Activated T-helper 1 cell treated with anti-CD3 and anti-CD28 coated beads, Interleukin-2, amount 50 U/mL, for 16 hours (primary cell): ENCODE results near the gene DTWD2.
"Not testable (repeated sequence)": the region's sequence is repeated elsewhere in the genome, so short reads cannot be mapped to it uniquely, and the experiment has no call there.

Source experiments
- DNase-seq, 2 donors: peaks; one replicate each; pipeline ENCODE4 v3.0.0-alpha.2; 2020; ENCODE audit warnings: low read depth in 1 of 2, low spot score in 1 of 2

The DTWD2 gene

DNA sequence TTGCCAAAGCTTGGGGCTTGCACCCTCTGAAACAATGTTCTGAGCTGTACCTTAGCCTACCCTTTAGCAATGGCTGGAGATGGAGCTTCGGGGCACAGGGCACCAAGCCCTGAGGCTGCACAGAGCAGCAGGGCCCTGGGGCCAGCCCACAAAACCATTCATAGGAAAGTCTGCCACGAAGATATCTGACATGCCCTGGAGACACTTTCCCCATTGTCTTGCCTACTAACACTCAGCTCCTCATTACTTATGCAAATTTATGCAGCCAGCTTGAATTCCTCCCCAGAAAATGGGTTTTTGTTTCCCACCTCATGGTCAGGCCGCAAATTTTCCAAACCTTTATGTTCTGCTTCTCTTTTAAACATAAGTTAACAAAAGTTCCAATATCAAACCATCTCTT, 105.7 kb downstream of the DTWD2 start:
- no peak for DNase-seq

GRCh38 chr5:118876852-118877251, 111.5 kb downstream of the DTWD2 start:
- DNase-seq: not testable (repeated sequence)

DNA sequence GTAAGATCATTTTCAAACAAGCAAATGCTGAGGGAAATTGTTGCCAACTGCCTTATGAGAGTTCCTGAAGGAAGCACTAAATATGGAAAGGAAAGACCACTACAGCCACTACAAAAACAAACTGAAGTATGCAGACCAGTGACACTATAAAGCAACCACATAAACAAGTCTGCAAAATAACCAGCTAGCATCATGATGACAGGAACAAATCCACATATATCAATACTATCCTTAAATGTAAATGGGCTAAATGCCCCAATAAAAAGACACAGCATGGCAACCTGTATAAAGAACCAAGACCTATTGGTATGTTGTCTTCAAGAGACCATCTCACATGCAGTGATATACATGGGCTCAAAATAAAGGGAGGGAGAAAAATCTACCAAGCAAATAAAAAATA, 113.2 kb downstream of the DTWD2 start:
- DNase-seq: no peak

DNA sequence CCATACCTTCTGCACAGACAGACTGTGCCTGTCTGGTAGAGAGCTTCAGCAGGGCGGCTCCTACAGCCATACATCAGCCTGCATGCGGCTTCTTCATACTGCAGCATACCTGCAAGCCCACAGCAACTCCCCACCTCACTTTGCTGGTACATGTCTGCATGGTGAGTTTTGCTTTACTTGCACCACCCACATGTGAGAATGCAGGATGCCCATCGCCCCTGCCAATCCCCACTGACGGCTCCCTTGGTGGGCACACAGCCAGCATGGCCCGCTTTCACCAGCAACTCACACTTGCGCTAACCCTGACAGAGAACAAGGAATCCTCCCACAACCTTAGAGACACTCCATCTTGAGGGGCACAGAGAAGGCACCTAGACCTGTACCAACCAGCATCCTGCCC, 114.9 kb downstream of the DTWD2 start:
- no peak for DNase-seq

DNA sequence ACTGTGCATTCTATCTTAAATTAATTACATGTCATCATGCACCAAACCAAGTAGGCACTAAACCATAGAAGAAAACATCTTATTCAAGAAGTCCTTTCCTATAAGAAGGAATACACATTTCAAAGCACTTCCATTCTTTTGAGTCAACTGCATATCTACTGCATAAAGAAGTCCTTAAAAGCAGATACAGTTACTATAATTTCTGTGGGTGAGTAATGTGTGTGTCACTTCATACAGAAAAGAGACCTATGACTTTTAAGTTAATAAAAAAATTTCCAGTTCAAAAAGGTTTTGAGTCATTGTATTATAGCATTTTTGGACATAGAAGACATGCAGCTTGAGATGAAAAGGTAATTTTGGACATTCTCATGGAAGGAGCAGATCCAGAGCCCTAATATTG, 125.0 kb downstream of the DTWD2 start:
- DNase-seq: no peak

DNA sequence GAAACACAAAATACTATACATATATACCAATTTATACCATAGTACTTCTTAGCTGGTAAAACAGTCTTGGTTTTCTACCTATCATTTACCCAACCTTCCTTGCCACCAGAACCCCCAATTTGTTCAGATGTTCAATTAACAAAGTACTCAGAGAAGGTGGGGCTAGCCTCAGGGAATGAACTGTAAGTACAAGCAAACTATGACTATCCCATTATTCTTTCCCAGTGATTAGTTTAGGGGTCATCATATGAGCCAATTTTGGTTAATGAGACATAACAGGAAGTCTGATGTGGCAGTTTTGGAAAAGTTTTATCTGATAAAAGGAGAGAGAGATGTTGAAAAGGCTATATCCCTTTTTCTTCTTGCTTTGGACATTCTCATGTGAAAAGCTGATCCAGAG, 125.8 kb downstream of the DTWD2 start:
- no peak for DNase-seq

- no peak for DNase-seq
Measured at GRCh38 chr5:118857700-118858099, 130.6 kb downstream of the DTWD2 start.

DNA sequence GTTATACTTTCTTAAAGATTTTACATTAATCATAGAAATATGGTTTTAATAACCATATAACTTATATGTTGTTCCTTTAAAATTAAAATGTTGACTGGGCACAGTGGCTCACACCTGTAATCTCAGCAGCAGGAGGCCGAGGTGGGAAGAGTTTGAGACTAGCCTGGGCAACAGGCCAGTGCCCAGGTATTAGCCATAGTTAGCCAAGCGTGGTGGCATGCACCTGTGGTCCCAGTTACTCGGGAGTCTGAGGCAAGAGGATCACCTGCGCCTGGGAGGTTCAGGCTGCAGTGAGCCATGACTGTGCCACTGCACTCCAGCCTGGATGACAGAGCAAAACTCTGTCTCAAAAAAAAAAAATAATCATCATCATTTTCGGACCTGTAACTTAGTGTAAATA, 133.5 kb downstream of the DTWD2 start:
- DNase-seq: no peak

DNA sequence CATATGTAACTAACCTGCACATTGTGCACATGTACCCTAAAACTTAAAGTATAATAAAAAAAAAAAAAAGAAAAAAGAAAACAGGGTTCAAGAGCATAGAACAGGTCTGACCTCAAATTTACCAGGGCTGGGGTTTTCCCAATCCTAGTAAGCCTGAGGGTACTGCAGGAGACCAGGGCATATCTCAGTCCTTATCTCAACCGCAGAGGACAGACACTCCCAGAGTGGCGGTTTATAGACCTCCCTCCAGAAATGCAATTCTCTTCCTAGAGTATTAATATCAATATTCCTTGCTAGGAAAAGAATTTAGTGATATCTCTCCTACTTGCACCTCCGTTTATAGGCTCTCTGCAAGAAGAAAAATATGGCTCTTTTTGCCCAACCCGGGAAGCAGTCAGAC, 136.6 kb downstream of the DTWD2 start:
- not testable (repeated sequence) for DNase-seq

- not testable (repeated sequence) for DNase-seq
Measured at GRCh38 chr5:118849507-118849906, 138.8 kb downstream of the DTWD2 start.

DNA sequence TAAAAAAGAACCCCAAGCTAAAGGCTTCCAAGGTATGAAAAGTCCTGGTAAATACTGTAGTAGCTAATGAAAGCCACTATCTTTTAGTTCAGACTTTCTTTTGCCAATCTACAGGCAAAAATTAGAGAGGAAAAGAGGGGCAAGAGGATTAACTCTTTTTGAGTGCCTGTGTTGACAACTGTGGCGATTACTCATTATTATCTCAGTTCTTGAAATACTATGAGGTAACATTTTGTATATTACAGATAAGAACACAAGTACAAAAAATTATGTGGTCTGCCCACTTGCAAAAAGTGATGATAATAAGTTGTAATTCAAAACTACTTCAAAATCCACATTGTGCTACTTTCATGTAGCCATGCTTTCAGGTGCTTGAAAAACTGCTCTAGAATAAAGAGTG, 144.0 kb downstream of the DTWD2 start:
- DNase-seq: no peak

DNA sequence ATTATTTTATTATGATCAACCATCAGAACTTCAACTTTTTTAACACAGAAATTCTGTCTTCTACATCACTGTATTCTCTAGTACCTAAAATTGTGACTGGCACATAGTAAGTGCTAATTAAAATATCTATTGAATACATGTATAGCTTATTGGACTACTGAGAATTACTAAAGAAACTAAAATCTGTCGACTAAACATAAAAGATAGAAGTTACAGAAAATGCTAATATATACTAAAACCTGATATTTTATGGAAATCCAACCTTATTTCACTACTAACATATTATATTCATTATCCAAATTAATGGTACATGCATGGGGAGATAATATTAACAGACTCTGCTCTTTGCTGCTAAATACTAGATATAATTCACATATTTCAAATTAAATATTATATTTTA, 153.6 kb downstream of the DTWD2 start:
- DNase-seq: no peak

DNA sequence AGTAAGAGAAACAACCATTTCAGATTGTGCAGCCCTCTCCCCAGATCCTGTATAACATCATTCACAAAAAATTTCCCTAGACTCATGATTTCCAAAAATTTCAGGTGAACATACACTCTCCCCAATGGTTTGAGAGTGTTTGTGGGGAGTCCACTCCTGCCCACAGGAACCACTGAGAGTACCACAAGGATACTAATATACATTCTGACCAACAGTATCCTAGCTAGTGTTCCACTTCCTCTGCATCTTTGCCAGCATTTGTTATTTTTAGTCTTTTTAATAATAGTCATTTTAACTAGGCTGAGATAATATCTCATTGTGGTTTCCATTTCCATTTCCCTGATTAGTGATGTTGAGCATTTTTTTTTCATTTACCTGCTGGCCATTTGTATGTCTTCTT, 155.4 kb downstream of the DTWD2 start:
- DNase-seq: no peak

DNA sequence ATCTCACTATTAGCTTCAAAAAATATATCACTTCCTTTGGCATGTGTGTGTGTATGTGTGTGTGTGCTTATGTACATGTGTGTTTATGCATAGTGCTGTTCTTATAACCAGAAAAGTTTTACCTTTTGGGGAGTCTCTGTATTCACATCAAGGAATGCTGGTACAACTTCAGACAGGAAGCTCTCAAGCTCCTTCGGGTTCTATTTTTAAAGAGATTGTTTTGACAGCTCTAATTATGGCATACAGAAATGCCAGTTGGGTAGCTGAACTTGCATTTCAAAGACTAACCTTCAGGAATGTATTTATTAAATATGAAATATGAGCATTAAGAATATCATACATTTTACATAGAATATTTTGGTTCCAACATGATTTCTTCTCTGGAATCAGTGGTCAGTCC, 163.1 kb downstream of the DTWD2 start:
- DNase-seq: no peak

DNA sequence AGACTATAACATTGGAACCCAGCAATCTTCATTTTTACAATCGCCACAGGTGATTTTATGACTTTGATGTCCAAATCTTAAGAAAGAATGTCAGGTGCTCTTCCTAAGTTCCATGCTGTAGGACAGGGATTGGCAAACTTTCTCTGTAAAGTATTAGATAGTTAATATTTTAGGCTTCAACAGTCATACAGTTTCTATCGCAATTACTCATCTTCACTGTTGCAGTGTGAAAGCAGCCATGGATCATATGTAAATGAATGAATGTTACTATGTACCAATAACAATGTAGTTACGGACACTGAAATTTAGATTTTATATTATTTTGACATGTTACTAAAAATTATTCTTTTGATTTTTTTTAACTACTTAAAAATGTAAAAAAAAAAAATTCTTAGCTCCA, 169.7 kb downstream of the DTWD2 start:
- no peak for DNase-seq

DNA sequence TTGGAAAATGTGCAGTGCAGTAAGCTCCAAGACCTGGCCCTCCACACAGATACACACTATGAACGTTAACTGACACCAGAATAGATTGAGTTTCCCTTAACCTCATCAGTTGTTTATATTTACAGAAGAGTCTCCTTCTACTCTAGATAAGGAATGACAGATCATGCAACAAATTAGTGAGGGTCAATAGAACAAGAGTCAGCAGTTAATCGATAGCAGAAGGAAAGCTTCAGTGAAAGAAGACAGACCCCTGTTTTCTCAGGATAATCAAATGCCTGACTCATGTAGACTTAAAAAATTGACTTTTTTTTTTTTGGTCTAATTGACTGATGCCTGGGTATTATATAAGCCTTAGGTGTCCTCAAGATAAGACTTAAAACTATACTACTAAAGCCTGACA, 179.9 kb downstream of the DTWD2 start:
- no peak for DNase-seq

- DNase-seq: no peak
Measured at GRCh38 chr5:118806571-118806970, 181.8 kb downstream of the DTWD2 start.

DNA sequence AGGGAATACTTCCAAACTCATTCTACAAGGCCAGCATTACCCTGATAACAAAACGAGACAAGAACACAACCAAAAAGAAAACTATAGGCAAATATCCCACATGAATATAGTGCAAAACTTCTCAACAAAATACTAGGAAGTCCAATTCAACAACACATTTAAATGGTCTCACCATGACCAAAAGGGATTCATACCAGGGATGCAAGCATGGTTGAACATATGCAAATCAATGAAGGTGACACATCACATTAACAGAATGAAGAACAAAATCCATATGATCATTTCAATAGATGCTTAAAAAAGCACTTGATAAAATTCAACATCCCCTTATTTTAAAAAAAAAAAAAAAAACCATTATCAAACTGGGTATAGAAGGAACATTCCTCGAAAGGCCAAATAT, 186.0 kb downstream of the DTWD2 start:
- DNase-seq: no peak

- no peak for DNase-seq
Measured at GRCh38 chr5:118796081-118796480, 192.3 kb downstream of the DTWD2 start.

- no peak for DNase-seq
Measured at GRCh38 chr5:118794281-118794680, 194.1 kb downstream of the DTWD2 start.

GRCh38 chr5:118793652-118794051, 194.7 kb downstream of the DTWD2 start:
- no peak for DNase-seq

DNA sequence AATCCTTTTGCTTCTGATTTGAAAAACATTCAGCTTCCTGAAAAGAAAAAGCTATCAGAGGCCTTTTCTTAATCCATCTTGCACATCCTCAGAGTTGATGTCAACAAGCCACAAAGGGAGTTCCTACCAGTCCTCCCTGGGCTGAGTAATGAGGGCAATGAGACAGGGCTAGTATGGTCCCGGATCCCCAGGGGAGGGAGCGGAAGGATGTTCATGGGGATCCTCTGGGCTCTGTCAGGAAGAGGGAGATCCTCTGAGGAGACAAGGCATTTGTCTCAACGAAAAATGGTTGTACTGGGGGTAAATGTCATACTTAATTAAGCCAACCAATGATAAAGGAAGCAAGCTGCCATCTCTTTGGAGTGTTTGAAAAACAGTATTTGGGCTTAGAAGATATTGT, 195.3 kb downstream of the DTWD2 start:
- DNase-seq: no peak

GRCh38 chr5:118791926-118792734, 196.2 kb downstream of the DTWD2 start:
- DNase-seq: no peak
